HCT116 (cell line): ENCODE results near the gene CHRNE. TPM values are rescaled to one million over a fixed set of nuclear protein-coding genes. Genes with fewer than 3 reads are reported as not detected.

Experiments
- ATAC-seq: fragments of 200-7000 bp; cut with Tn5 transposase; 2 replicates; pipeline ENCODE4 v1.9.1; 2020; ENCODE audit warnings: mild to moderate bottlenecking, moderate library complexity
- BruUV-seq: library from RNA; stranded (reverse); fragments of 400-500 nt; replicated peaks from 2 replicates; lab custom pipeline; 2021; lab: Mats Ljungman, UMichigan
- CTCF ChIA-PET: fragments of 300-600 bp; sonication (Branson Sonifier 250); formaldehyde crosslinking; loops from one replicate; lab custom pipeline; 2021; ENCODE audit warnings: antibody characterized with exemption; lab: Charles Lee
- POLR2A ChIA-PET: fragments of 300-600, 350-600 bp; sonication (Branson Sonifier 250); formaldehyde crosslinking; loops from one replicate; lab custom pipeline; 2021; ENCODE audit warnings: antibody characterized with exemption; lab: Charles Lee
- RAD21 ChIA-PET, 2 experiments: fragments of 300-600 bp; sonication (Branson Sonifier 250); formaldehyde crosslinking; loops; one replicate each; lab custom pipeline; 2023; ENCODE audit warnings: low total read pairs in 2 of 2; ENCODE audit not compliant: uncharacterized antibody in 2 of 2, unreplicated experiment in 2 of 2, low non-redundant PET in 1 of 2; lab: Charles Lee
- DNase-seq: peaks from one replicate; pipeline ENCODE4 v3.0.0-alpha.2; 2010; ENCODE audit warnings: low read depth, low spot score
- H2AFZ ChIP-seq: fragments of 200-600 bp; shearing (Covaris generic), sonication (generic); 2 replicates; pipeline ENCODE4 v1.6.1; 2017; ENCODE audit warnings: low read depth, mixed run types, mixed read lengths, antibody characterized with exemption, low read length; ENCODE audit not compliant: poor library complexity, severe bottlenecking
- H3K27ac ChIP-seq: 2 replicates; pipeline ENCODE4 v1.5.1; 2012; ENCODE audit warnings: low read depth, low read length
- H3K27me3 ChIP-seq: fragments of 200-600 bp; sonication (generic); 2 replicates; pipeline ENCODE4 v1.6.1; 2016; ENCODE audit warnings: mixed run types, low read length, mixed read lengths; ENCODE audit not compliant: insufficient read depth
- H3K36me3 ChIP-seq, 2 experiments: fragments of 200-500 bp in 1 of 2; fragments of 200-600 bp in 1 of 2; sonication (Bioruptor generic) in 1 of 2; sonication (generic) in 1 of 2; 2 replicates each; pipeline versions ENCODE4 v1.5.1 to v1.6.1; 2014 to 2016; ENCODE audit warnings: low read length in 2 of 2, inconsistent platforms in 1 of 2, mixed read lengths in 1 of 2, mixed run types in 1 of 2; ENCODE audit not compliant: insufficient read depth in 2 of 2, control insufficient read depth in 1 of 2
- H3K4me1 ChIP-seq, 2 experiments: fragments of 200-600 bp in 1 of 2; sonication (generic) in 1 of 2; 2 replicates each; pipeline versions ENCODE4 v1.5.1 to v1.6.1; 2012 to 2017; ENCODE audit warnings: low read length in 2 of 2, inconsistent platforms in 1 of 2, mild to moderate bottlenecking in 1 of 2, mixed read lengths in 1 of 2, mixed run types in 1 of 2, moderate library complexity in 1 of 2; ENCODE audit not compliant: insufficient read depth in 2 of 2, control insufficient read depth in 1 of 2
- H3K4me2 ChIP-seq: fragments of 200-600 bp; sonication (generic); 2 replicates; pipeline ENCODE4 v1.6.1; 2017; ENCODE audit warnings: mixed run types, low read length, mixed read lengths
- H3K4me3 ChIP-seq, 2 experiments: fragments of 200-600 bp in 1 of 2; sonication (generic) in 1 of 2; replicated peaks in 1 of 2; 2 replicates each; pipeline ENCODE4 v1.5.1; 2011 to 2016; ENCODE audit warnings: low read length in 2 of 2, control low read depth in 1 of 2, low read depth in 1 of 2, mild to moderate bottlenecking in 1 of 2, mixed read lengths in 1 of 2, mixed run types in 1 of 2
- H3K79me2 ChIP-seq: fragments of 200-600 bp; sonication (generic); 2 replicates; pipeline ENCODE4 v1.6.1; 2017; ENCODE audit warnings: mild to moderate bottlenecking, mixed run types, low read length, moderate library complexity, mixed read lengths; ENCODE audit not compliant: insufficient read depth
- H3K9ac ChIP-seq: fragments of 200-600 bp; sonication (generic); 2 replicates; pipeline ENCODE4 v1.6.1; 2016; ENCODE audit warnings: low read length, mixed read lengths
- H3K9me2 ChIP-seq: fragments of 200-600 bp; sonication (generic), shearing (Covaris generic); 2 replicates; pipeline ENCODE4 v1.6.1; 2017; ENCODE audit warnings: mixed run types, mild to moderate bottlenecking, moderate library complexity; ENCODE audit not compliant: insufficient read depth
- H3K9me3 ChIP-seq, 2 experiments: fragments of 200-500 bp in 1 of 2; fragments of 200-600 bp in 1 of 2; sonication (Bioruptor generic) in 1 of 2; sonication (generic) in 1 of 2; 2 replicates each; pipeline ENCODE4 v1.6.1; 2014 to 2017; ENCODE audit warnings: low read length in 2 of 2, mixed read lengths in 2 of 2, inconsistent platforms in 1 of 2, low read depth in 1 of 2, mild to moderate bottlenecking in 1 of 2, mixed run types in 1 of 2, moderate library complexity in 1 of 2; ENCODE audit not compliant: control insufficient read depth in 1 of 2, insufficient read depth in 1 of 2
- H4K20me1 ChIP-seq: fragments of 200-600 bp; sonication (generic), shearing (Covaris generic); 2 replicates; pipeline ENCODE4 v1.6.1; 2017; ENCODE audit warnings: mixed run types, mild to moderate bottlenecking, moderate library complexity; ENCODE audit not compliant: insufficient read depth
- POLR2AphosphoS5 ChIP-seq: IDR thresholded peaks from 2 replicates; pipeline ENCODE4 v1.6.1; 2011; ENCODE audit warnings: mild to moderate bottlenecking, low read depth, low read length, moderate library complexity
- SIN3A ChIP-seq: IDR thresholded peaks from 2 replicates; pipeline ENCODE4 v1.6.1; 2012; ENCODE audit warnings: low read depth
- ZFX ChIP-seq: fragments of 450-650 bp; IDR thresholded peaks from 2 replicates; pipeline ENCODE4 v1.6.1; 2017
- intact Hi-C: fragments of 100-400 bp; cut with micrococcal nuclease; formaldehyde crosslinking; loops from 2 replicates; pipeline ENCODE4 v1.10.0; 2022
- total RNA-seq: library from RNA; stranded (reverse); gene quantifications from one replicate; pipeline ENCODE4 v1.2.1, GENCODE V29; 2021; ENCODE audit not compliant: unreplicated experiment
- TF ChIP-seq, protein P1 (sequence below): IDR thresholded peaks from 2 replicates; pipeline ENCODE4 v1.6.1; 2011; ENCODE audit warnings: mild to moderate bottlenecking, low read length, moderate library complexity; ENCODE audit not compliant: insufficient replicate concordance; ENCODE audit errors: extremely low read depth
- TF ChIP-seq, protein P2 (sequence below): IDR thresholded peaks from 2 replicates; pipeline ENCODE4 v1.6.1; 2012

The CHRNE gene
- total RNA-seq, 1 experiment from 2014 or later = 0.30 TPM

DNA sequence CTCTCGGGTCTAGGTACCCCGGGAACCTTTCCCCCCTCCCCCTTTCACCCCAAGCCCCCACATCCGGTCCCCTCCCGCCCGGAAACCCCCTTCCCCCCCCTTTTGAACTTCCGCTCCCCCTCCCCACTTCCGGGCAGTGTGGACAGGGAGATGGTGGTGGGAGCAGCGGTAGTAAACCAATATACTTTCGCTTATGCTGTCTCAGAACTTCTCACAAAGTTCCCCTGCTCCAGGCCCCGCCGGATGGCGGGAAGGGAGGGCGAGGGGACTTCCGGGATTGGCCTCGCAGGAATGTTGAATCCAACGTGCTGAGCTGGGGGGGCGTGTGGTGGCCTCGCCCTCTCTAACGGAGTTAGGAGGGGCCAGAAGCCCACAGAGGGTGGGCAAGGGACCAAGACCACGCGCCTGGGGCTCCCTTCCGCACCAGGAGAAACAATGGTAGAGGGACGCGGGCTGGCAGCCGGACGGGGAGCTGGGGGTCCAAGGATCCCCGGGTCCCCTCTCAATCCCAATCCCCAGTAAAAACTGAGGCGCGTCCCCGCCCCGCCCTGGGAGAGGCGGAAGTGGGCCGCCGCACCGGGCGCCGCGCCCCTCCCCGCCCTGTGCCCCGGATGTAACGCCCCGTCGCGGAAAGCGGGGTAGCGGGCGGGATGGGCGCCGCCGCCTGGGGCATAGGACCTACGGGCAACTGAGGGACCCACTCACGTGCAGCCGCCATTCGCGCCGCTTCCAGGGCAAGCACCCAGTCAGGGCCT is 44.7 kb upstream of the CHRNE start:
- no TSS peak for BruUV-seq
- peak; percentile 19 for ATAC-seq
- H3K9me3 ChIP-seq = no peaks in the 10 kb centered on the region
- TF ChIP-seq ZFX (no peak), SIN3A (peak; percentile 32; the same call in 1 of the 2 replicates), POLR2AphosphoS5 (0 out of 2 replicates have a peak, but pooled peaks have one; percentile 7)
- TF ChIP-seq, protein P1, sequence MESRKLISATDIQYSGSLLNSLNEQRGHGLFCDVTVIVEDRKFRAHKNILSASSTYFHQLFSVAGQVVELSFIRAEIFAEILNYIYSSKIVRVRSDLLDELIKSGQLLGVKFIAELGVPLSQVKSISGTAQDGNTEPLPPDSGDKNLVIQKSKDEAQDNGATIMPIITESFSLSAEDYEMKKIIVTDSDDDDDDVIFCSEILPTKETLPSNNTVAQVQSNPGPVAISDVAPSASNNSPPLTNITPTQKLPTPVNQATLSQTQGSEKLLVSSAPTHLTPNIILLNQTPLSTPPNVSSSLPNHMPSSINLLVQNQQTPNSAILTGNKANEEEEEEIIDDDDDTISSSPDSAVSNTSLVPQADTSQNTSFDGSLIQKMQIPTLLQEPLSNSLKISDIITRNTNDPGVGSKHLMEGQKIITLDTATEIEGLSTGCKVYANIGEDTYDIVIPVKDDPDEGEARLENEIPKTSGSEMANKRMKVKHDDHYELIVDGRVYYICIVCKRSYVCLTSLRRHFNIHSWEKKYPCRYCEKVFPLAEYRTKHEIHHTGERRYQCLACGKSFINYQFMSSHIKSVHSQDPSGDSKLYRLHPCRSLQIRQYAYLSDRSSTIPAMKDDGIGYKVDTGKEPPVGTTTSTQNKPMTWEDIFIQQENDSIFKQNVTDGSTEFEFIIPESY = no peak
- TF ChIP-seq, protein P2, sequence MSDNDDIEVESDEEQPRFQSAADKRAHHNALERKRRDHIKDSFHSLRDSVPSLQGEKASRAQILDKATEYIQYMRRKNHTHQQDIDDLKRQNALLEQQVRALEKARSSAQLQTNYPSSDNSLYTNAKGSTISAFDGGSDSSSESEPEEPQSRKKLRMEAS = no peak; the same call in none of the 2 replicates
- no peak for DNase-seq
- ChIA-PET RAD21 (interaction anchor here in 1 of 2 experiments (1.1 kb wide), 1 partner anchor 20 kb away, joined by 3 read pairs; the partner anchor contains the start of gene SPAG7), CTCF (interaction anchor here (1.4 kb wide), 1 partner anchor 7 kb away, joined by 3 read pairs; the partner anchor contains the start of genes RNF167 and SLC25A11), POLR2A (interaction anchor here (1.4 to 4.7 kb wide), 3 partner anchors 7 to 20 kb away, joined by 5 to 45 read pairs (median 14); partner anchors contain the start of genes RNF167, SLC25A11 and SPAG7)
- no peak overlapping the region for H2AFZ ChIP-seq
- H3K27ac ChIP-seq = peak overlapping the region; percentile 99
- H3K79me2 ChIP-seq = peaks cover 70% of the 10 kb centered on the region
- H3K36me3 ChIP-seq = peaks cover 9 to 22% of the 10 kb centered on the region in 2 experiments; a peak in 2 of 4 replicates
- peak overlapping the region; percentile 96 to 97 for H3K4me3 ChIP-seq
- peaks cover 35 to 63% of the 10 kb centered on the region in 2 experiments for H3K4me1 ChIP-seq
- no peaks in the 10 kb centered on the region for H3K27me3 ChIP-seq
- H3K9me2 ChIP-seq = no peaks in the 10 kb centered on the region
- peaks cover 12% of the 10 kb centered on the region; the same call in 1 of the 2 replicates for H4K20me1 ChIP-seq
- intact Hi-C loops = loop anchor here (1.0 to 5.0 kb wide), 2 partner anchors 7 to 40 kb away; partner anchors contain the start of genes CAMTA2, RNF167 and SLC25A11
- H3K9ac ChIP-seq = peak overlapping the region; percentile 97
- peak overlapping the region; percentile 100 for H3K4me2 ChIP-seq
